ENCODE data around the gene SYCN.

Gene SYCN

GRCh38 chr19:39170386-39171231, 33.5 kb downstream of the SYCN start:
- H3K4me3 ChIP-seq (replicated peaks; ENCODE audit: low read depth, low read length) = no peak overlapping the region
- DNase-seq (ENCODE audit: low read depth) = no peak
- no peak for TF ChIP-seq CTCF (IDR thresholded peaks at IDR 0.05; ENCODE audit: low read length, missing control alignments)

GRCh38 chr19:39169143-39169810, 34.8 kb downstream of the SYCN start:
- no peak for TF ChIP-seq CTCF (IDR thresholded peaks at IDR 0.05; ENCODE audit: low read length, missing control alignments)
- no peak overlapping the region for H3K4me3 ChIP-seq (replicated peaks; ENCODE audit: low read depth, low read length)
- DNase-seq (ENCODE audit: low read depth) = no peak

- H3K4me3 ChIP-seq (replicated peaks; ENCODE audit: low read depth, low read length) = no peak overlapping the region
- no peak for DNase-seq (ENCODE audit: low read depth)
- TF ChIP-seq CTCF (IDR thresholded peaks at IDR 0.05; ENCODE audit: low read length, missing control alignments) = no peak
Observed at GRCh38 chr19:39168258-39169142, 35.6 kb downstream of the SYCN start.

- no peak for DNase-seq (ENCODE audit: low read depth)
- H3K4me3 ChIP-seq (replicated peaks; ENCODE audit: low read depth, low read length) = no peak overlapping the region
Observed at GRCh38 chr19:39167461-39168257, 36.4 kb downstream of the SYCN start.

GRCh38 chr19:39166571-39167391, 37.3 kb downstream of the SYCN start:
- no peak overlapping the region for H3K4me3 ChIP-seq (replicated peaks; ENCODE audit: low read depth, low read length)
- no peak for TF ChIP-seq CTCF (IDR thresholded peaks at IDR 0.05; ENCODE audit: low read length, missing control alignments)
- DNase-seq (ENCODE audit: low read depth) = no peak

More at GRCh38 chr19:39167461-39168257, 36.4 kb downstream of the SYCN start:
- no peak for TF ChIP-seq CTCF (IDR thresholded peaks at IDR 0.05; ENCODE audit: low read length, missing control alignments)
